HG03439 (cell line): ENCODE measurements around the gene SRSF9.

Source experiments
- ATAC-seq: cut with Tn5 transposase; IDR thresholded peaks from one replicate; pipeline ENCODE4 v1.9.1; 2021; ENCODE audit warnings: mild to moderate bottlenecking, moderate library complexity; ENCODE audit not compliant: unreplicated experiment

SRSF9 gene

DNA sequence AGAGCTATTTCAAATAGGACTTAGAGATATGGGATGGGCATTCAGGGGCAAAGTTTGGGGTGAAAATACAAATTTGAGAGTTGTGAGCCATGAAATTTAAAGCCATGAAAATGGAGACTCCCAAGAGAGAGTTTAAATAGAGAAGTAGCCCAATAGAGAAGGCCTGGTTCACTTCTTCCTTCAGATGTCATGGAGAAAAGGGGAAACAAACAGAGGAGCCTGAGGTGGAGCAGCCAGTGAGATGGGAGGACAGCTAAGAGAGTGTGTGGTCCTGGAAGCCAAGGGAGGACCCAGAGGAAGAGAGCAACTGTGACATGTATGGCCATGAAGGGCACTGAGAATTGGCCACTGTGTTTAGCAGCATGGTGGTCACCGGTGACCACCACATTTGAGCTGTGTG lies 14.1 kb upstream of the SRSF9 start:
- ATAC-seq: no peak

DNA sequence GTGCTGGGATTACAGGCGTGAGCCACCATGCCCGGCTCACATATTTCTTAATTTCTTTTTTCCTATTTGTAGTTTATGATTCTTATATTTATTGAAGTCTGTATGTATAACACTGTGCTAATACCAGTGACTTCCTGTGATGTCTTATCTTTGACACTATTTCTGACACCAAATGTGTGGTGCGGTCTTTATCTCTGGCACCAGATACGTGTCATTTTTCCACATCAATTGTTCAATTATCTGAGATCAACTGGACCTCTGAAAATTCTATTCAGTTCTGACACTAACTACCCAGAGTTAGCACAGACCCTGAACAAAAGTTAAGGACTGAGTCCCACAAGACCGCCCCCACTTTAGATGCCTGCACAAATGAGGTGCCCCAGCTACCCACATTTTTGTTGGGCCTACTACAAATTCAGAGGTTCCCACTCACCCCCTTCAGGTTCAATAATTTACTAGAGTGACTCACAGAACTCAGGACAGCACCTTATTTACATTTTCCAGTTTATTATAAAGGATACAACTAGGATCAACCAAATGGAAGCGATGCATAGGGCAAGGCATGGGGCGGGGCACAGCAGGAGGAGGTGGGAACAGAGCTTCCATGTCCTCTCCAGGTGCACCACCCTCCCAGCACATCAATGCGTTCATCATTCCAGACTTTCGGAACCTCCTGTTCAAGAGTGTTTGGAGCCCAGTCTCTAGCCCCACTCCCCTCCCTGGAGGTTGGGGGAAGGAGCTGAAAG lies 11.6 kb upstream of the SRSF9 start:
- ATAC-seq: no peak

GRCh38 chr12:120480211-120480610 lies 10.7 kb upstream of the SRSF9 start:
- no peak for ATAC-seq

- no peak for ATAC-seq
These were observed 9.9 kb upstream of the SRSF9 start for GRCh38 chr12:120479458-120479857.

DNA sequence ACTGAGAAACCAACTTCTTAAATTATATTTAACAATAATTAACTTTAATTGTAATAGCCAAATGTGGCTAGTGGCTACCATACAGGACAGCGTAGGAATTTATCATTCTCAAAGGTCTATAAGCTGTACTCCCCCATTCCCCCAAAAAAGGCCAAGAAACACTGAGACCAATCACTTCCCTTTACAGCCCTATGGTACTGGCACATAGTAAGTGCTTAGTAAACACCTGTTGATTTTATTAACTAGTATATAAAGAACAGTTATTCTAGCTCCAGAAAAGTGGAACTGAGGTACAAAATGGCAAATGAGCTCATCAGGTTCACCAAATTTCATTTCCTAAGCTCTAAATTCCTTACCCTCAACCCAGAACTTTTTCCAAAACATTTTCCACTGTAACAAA lies 6.1 kb upstream of the SRSF9 start:
- no peak for ATAC-seq

GRCh38 chr12:120474616-120474960 lies 5.0 kb upstream of the SRSF9 start:
- ATAC-seq: no peak

DNA sequence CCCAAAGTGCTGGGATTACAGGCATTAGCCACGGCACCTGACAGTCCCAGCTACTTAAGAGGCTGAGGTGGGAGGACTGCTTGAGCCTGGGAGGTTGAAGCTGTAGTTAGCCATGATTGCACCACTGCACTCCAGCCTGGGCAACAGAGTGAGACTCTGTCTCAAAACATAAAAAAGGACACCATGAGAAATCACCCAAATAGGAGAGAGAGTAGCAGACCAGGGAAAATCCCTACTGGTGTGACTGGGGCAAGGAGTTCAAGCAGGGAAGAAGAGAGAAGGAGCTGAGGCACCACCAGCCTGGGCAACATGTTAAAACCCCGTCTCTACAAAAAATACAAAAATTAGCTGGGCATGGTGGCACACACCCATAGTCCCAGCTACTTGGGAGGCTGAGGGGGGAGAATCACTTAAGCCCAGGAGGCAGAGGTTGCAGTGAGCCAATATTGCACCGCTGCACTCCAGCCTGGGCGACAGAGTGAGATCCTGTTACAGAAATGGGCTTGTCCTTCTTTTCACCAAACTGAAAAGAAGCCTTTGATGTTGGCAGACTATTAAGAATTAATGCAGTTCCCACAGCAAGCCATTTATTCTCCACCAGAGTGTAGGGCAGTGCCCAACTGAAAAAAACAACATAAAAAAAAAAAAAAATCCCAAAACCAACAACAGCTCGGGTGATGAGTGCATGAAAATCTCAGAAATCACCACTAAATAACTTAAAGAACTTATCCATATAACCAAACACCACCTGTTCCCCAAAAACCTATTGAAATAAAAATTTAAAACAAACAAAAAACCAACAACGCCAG lies 4.5 kb upstream of the SRSF9 start:
- ATAC-seq: no peak

DNA sequence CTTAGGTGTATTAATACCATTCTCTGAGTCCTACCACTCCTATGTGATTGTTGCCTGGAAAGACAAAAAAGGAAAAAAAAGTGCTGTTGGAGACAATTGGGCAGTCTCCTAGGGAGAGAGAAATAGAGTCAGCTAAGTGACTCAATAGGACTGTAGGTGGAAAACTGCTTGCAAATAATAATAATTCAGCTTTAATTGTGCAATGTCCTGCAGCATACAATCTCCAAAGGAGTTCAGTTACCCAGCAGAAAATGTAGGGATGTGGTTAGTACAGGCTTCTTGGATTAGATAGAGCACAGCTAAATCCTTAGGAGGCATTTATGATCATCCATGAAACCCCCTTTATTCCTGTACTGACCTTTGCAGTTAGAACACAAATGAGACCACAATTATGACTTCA lies 3.0 kb upstream of the SRSF9 start:
- no peak for ATAC-seq

DNA sequence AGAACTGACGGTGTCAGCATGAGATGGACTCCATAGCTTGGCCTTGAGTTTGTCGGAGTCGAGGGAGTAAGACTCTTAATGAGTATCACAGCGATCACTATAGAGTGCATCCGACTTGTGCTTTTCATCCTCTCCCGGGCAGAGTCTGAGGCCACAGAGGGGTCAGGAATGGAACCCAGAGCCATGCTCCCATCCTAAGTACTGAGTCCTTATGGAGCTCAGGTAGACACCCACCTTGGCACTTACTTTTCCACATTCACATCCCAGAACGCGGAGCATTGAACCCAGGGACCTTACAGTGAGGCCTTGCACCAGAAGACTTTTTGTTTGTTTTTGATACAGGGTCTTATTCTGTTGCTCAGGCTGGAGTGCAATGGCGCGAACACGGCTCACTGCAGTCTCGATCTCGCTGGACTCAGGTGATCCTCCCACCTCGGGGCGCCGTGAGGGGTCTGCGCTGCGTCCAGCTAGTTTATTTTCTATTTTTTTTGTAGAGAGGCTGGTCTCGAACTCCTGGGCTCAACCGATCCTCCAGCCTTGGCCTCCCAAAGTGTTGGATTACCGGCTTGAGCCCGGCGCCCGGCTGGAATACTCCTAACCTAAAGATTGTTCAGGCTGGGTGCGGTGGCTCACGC lies 719 bp upstream of the SRSF9 start:
- peak; percentile 4 for ATAC-seq

DNA sequence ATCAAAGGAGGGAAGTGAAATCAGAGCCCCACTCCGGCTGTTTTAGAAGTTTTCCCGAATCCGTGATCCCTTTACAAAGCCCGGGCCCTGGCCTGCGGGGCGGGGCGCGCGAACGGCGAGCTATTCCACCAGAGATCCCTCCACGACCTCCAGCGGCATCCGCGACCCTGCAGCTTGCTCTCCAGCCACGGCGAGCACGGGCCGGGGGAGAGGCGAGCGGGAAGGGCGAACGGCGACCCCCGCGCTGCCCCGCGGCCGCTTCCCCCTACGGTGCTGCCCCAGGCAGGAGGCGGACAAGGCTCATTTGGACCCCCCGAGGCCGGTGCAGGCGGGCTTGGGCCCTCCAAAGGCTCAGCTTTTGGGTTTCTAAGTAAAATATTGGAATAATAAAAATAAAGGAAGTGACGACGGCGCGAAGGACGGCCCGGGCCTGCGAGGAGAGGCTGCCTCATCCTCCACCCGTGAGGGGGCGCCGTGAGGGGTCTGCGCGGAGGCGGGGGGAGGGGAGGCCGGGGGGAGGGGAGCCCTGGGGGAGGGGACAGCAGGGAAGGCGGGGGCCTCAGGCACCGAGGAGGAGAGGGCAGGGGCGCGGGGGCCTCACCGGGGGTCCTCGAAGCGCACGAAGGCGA lies 613 bp downstream of the SRSF9 start:
- ATAC-seq: peak; percentile 20

DNA sequence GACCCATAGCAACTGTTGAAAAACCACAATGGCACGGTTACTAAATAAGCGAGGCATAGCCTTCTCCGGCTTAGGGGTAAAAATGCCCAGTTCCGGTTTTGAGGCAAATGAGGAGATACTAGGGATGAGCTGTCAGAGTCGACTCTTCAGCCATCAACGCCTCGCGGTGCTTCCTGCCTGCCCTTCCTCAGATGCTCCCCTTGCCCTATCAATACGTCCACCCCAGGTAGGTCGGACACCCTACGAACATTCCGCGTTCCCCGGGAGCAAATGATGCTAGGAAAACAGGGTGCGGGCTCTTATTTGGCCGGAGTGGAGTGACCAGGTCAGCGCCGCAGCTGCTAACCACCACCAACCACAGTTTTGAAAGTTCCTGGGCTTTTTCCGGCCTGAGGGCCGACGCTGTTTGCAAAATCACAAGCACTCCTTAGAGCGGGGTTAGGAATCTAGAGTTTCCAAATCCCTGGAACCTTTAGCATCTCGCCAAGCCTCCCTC lies 1.2 kb downstream of the SRSF9 start:
- ATAC-seq: peak; percentile 14

GRCh38 chr12:120467439-120467838 lies 2.1 kb downstream of the SRSF9 start:
- ATAC-seq: no peak

GRCh38 chr12:120466560-120467315 lies 2.8 kb downstream of the SRSF9 start:
- ATAC-seq: no peak

- no peak for ATAC-seq
These were observed 3.8 kb downstream of the SRSF9 start for GRCh38 chr12:120465756-120466155.

DNA sequence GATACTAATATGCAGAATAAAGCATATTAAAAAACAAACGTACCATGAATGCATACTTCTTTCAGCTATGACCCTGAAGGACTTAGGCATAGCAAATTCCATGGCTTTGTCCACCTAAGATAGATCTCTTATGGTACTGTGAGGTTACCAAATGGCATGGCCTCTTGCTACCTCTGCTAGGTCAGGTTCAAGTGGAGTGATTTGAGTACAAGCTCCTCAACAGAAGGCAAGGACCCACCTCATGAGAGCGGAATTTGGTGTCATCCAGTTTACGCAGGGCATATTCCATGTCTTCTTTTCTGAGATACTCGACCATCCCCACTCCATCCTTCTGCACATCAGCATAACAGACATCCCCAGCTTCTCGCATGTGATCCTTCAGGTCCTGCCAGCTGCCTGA lies 5.8 kb downstream of the SRSF9 start:
- no peak for ATAC-seq

DNA sequence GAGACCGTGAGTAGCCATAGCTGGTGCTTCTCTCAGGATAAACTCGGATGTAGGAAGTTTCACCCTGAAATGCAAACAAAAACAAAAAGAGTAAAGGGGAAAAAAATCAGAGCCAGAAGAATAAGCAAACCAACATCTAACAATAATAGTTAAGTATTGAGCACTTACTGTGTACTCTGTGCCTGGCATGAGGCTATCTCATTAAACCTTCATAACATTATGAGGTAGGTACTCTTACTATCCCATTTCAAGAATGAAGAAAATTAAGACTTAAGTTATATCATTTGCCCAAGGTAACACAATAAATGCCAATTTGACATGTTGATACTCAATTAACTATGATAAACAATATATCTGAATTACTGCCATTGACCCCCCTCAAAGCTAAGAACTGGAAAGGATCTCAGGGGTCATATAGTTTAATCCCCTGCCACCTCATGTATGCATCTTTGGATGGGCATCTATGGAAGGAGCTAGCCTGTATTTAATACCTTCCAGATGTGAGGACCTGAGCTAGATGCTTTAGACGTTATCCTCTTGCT lies 7.4 kb downstream of the SRSF9 start:
- ATAC-seq: no peak

GRCh38 chr12:120460157-120460556 lies 9.4 kb downstream of the SRSF9 start:
- no peak for ATAC-seq

DNA sequence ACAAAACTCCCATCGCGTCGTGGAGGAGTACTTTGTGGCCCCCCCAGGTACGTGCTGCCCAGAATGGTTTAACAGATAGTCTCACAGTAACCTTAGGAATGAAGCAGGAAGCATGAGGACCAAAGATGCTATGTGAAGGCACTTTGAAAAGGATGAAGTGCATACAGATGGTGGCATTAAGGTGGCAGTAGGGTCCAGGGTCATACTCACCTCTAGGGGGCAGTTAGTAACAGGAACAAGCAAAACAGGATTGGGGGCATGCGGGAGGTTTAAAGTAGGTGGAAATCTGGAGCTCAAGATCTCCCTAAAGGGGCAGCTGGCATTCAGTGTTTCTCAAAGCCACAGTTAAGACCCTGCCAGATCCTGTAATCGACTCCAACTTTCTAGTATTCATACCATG lies 12.4 kb downstream of the SRSF9 start:
- no peak for ATAC-seq

- no peak for ATAC-seq
These were observed 14.2 kb downstream of the SRSF9 start for GRCh38 chr12:120455302-120455701.

DNA sequence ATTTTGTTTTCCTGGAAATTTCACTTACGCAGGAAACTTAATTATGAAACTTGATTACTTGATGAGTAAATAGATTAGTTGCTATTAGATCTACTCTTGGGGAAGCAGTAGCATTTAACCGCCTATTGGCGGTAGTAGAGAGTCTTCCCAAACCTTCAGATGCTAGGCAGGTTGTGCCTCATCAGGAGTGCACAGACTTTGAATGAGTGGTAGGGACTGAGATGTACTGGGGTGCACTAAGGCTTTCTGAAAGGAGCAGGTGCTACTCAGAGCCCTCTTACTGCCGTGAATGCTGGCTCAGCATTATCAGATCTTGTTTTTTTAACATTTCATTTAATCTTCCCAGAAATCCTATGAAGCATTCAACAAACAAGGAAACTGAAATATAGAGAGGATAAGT lies 15.6 kb downstream of the SRSF9 start:
- ATAC-seq: no peak
